Hepatocyte (in vitro differentiated cells): ENCODE measurements around the gene MAPK14.

Experiments used
- EZH2 ChIP-seq: fragments of 200-600 bp; sonication (generic); IDR thresholded peaks from 2 replicates; pipeline ENCODE4 v1.6.1; 2016; ENCODE audit warnings: antibody characterized with exemption, mild to moderate bottlenecking, borderline replicate concordance
- EZH2phosphoT487 ChIP-seq: fragments of 200-600 bp; sonication (generic); IDR thresholded peaks from one replicate; pipeline ENCODE4 v1.6.1; 2018; ENCODE audit warnings: antibody characterized with exemption, mild to moderate bottlenecking, low read depth, moderate library complexity; ENCODE audit not compliant: unreplicated experiment, severe bottlenecking

DNA sequence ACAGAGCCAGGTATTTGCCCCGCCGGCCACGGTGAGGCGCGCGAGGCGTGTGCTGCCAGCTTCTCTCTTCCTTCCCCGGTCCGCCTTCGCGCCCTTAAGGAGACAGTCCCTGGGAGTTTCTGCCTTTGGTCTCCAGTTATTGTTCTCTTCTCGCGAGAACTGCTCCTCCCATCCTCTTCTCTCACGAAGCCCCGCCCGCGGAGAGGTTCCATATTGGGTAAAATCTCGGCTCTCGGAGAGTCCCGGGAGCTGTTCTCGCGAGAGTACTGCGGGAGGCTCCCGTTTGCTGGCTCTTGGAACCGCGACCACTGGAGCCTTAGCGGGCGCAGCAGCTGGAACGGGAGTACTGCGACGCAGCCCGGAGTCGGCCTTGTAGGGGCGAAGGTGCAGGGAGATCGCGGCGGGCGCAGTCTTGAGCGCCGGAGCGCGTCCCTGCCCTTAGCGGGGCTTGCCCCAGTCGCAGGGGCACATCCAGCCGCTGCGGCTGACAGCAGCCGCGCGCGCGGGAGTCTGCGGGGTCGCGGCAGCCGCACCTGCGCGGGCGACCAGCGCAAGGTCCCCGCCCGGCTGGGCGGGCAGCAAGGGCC is at the start of gene MAPK14:
- TF ChIP-seq EZH2phosphoT487 (no peak), EZH2 (no peak)
